ENCODE results near the gene CXCL3. TPM values are rescaled to one million over a fixed set of nuclear protein-coding genes. Genes with fewer than 3 reads are reported as not detected.

The CXCL3 gene
- total RNA-seq, 2 experiments from 2014 or later: not detected

DNA sequence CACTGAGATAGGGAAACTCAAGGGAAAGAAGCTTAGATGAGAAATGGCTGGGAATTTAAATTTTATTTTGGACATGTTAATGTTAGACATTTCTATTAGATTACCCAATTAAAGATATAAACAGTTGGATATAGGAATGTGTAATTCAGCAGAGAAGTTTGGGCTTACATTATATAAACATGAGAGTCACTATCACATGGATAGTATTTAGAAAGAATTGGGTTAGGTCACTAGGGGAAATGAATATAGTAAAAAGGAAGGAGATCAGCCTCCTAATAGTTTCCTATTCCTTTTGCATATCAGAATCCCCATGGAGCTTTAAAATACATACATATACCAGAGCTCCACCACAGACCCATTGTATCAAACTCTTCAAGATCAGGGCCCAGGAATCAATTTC, 20.4 kb downstream of the CXCL3 start:
- TF ChIP-seq, protein P1, sequence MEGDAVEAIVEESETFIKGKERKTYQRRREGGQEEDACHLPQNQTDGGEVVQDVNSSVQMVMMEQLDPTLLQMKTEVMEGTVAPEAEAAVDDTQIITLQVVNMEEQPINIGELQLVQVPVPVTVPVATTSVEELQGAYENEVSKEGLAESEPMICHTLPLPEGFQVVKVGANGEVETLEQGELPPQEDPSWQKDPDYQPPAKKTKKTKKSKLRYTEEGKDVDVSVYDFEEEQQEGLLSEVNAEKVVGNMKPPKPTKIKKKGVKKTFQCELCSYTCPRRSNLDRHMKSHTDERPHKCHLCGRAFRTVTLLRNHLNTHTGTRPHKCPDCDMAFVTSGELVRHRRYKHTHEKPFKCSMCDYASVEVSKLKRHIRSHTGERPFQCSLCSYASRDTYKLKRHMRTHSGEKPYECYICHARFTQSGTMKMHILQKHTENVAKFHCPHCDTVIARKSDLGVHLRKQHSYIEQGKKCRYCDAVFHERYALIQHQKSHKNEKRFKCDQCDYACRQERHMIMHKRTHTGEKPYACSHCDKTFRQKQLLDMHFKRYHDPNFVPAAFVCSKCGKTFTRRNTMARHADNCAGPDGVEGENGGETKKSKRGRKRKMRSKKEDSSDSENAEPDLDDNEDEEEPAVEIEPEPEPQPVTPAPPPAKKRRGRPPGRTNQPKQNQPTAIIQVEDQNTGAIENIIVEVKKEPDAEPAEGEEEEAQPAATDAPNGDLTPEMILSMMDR (conservative IDR thresholded peaks at IDR 0.05; ENCODE audit: low read length): no peak
- no peak for TF ChIP-seq EZH2phosphoT487 (IDR thresholded peaks at IDR 0.05; ENCODE audit: borderline replicate concordance, low read depth, low read length)
- CTCF ChIA-PET (ENCODE audit: unreplicated experiment): no interaction called here
- H2AFZ ChIP-seq (ENCODE audit: low read length): no peak overlapping the region
- intact Hi-C loops (cut with micrococcal nuclease; ENCODE audit: unreplicated experiment): no loop called here
- H3K4me2 ChIP-seq (ENCODE audit: low read length): no peak overlapping the region
- POLR2A ChIA-PET: interaction anchor here (0.6 to 0.7 kb wide), 4 partner anchors 19 to 458 kb away, joined by 3 to 4 read pairs (median 4); no protein-coding TSS in a partner anchor
- H3K9me3 ChIP-seq (ENCODE audit: low read length): no peaks in the 10 kb centered on the region
- no TSS peak for BruUV-seq (replicated peaks)
- no peaks in the 10 kb centered on the region for H3K9me2 ChIP-seq (ENCODE audit: insufficient read depth, low read length)
- no peak overlapping the region for H3K4me3 ChIP-seq (ENCODE audit: low read depth, low read length, poor library complexity, severe bottlenecking)
- no peaks in the 10 kb centered on the region for H4K20me1 ChIP-seq (ENCODE audit: insufficient read depth, low read length)
- DNase-seq (ENCODE audit: low spot score): no peak
- H3K27ac ChIP-seq (ENCODE audit: low read depth, low read length, poor library complexity, severe bottlenecking): no peak overlapping the region
- no peaks in the 10 kb centered on the region for H3K36me3 ChIP-seq (ENCODE audit: insufficient read depth, low read length)
- no peaks in the 10 kb centered on the region for H3K4me1 ChIP-seq (ENCODE audit: insufficient read depth, low read length, poor library complexity, severe bottlenecking)
- no peaks in the 10 kb centered on the region for H3K79me2 ChIP-seq (ENCODE audit: insufficient read depth, low read depth, low read length)

DNA sequence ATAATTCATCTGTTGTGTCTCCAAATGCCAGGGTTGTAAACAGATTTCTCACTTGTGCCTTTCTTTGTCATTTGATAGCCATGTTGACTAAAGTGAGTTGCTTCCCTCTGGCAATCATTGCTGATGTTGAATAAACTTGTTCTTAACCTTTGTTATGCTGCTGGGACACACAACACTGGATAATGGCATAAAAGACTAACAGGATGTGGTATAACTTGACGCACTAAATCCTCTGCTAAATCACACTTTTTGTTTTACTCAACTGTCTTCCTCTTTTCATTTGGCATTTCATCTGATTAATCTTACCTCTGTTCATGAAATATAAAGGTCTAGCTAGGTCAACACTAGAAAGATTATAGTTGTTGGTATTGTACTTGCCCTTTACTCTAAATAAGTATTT, 22.4 kb downstream of the CXCL3 start:
- Histone ChIP-seq H3K4me3 (ENCODE audit: low read depth, low read length, poor library complexity, severe bottlenecking) (no peak overlapping the region), H3K4me2 (ENCODE audit: low read length) (no peak overlapping the region), H3K9me2 (ENCODE audit: insufficient read depth, low read length) (no peaks in the 10 kb centered on the region), H2AFZ (ENCODE audit: low read length) (no peak overlapping the region), H3K36me3 (ENCODE audit: insufficient read depth, low read length) (no peaks in the 10 kb centered on the region), H3K9me3 (ENCODE audit: low read length) (no peaks in the 10 kb centered on the region), H3K27ac (ENCODE audit: low read depth, low read length, poor library complexity, severe bottlenecking) (no peak overlapping the region), H3K79me2 (ENCODE audit: insufficient read depth, low read depth, low read length) (no peaks in the 10 kb centered on the region), H3K4me1 (ENCODE audit: insufficient read depth, low read length, poor library complexity, severe bottlenecking) (no peaks in the 10 kb centered on the region), H4K20me1 (ENCODE audit: insufficient read depth, low read length) (no peaks in the 10 kb centered on the region)
- BruUV-seq (replicated peaks): no TSS peak
- TF ChIP-seq, protein P1 (conservative IDR thresholded peaks at IDR 0.05; ENCODE audit: low read length): no peak
- no peak for TF ChIP-seq EZH2phosphoT487 (IDR thresholded peaks at IDR 0.05; ENCODE audit: borderline replicate concordance, low read depth, low read length)
- ChIA-PET CTCF (ENCODE audit: unreplicated experiment) (no interaction called here), POLR2A (interaction anchor here (0.5 to 0.9 kb wide), 2 partner anchors 19 to 1332 kb away, joined by 3 read pairs; no protein-coding TSS in a partner anchor)
- intact Hi-C loops (cut with micrococcal nuclease; ENCODE audit: unreplicated experiment): no loop called here
- DNase-seq (ENCODE audit: low spot score): no peak

DNA sequence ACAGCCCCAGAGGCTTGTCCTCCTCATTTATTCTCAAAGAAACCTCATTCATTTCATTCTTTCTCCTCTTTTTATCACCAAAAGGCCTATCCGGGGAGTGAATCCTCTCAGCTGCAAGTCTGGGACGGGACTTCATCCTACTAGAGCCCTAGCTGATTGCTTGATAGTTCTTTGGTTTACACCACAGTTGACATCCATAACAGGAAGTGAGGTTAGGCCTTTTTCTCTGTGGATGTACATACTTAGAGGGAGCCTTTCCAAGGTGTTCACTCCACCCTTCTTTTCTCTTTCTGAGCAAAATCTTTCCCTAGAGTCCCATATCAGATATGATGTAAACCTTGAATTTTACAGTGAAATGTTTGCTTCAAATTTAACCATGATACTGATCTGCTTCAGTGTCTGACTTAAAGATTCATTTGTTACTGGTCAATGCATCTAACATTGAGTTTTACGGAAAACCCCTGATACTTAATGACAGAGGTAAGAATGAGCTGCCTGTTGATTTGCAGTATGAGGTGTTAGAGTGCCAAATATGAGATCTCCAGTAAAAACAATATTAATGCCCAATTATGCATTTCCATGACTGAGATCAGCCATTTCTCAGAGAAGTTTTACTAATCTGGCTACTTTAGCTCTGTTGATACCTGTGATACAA, 23.2 kb downstream of the CXCL3 start:
- Histone ChIP-seq H3K9me3 (ENCODE audit: low read length) (no peaks in the 10 kb centered on the region), H4K20me1 (ENCODE audit: insufficient read depth, low read length) (no peaks in the 10 kb centered on the region), H3K79me2 (ENCODE audit: insufficient read depth, low read depth, low read length) (no peaks in the 10 kb centered on the region), H3K9me2 (ENCODE audit: insufficient read depth, low read length) (no peaks in the 10 kb centered on the region), H2AFZ (ENCODE audit: low read length) (no peak overlapping the region), H3K36me3 (ENCODE audit: insufficient read depth, low read length) (no peaks in the 10 kb centered on the region), H3K27ac (ENCODE audit: low read depth, low read length, poor library complexity, severe bottlenecking) (no peak overlapping the region), H3K4me3 (ENCODE audit: low read depth, low read length, poor library complexity, severe bottlenecking) (no peak overlapping the region), H3K4me2 (ENCODE audit: low read length) (no peak overlapping the region), H3K4me1 (ENCODE audit: insufficient read depth, low read length, poor library complexity, severe bottlenecking) (no peaks in the 10 kb centered on the region)
- intact Hi-C loops (cut with micrococcal nuclease; ENCODE audit: unreplicated experiment): no loop called here
- DNase-seq (ENCODE audit: low spot score): no peak
- CTCF ChIA-PET (ENCODE audit: unreplicated experiment): no interaction called here
- no peak for TF ChIP-seq EZH2phosphoT487 (IDR thresholded peaks at IDR 0.05; ENCODE audit: borderline replicate concordance, low read depth, low read length)
- TF ChIP-seq, protein P1 (conservative IDR thresholded peaks at IDR 0.05; ENCODE audit: low read length): no peak
- no TSS peak for BruUV-seq (replicated peaks)
- POLR2A ChIA-PET: interaction anchor here (1.0 kb wide), 1 partner anchor 19 kb away, joined by 3 read pairs; no protein-coding TSS in a partner anchor
